A204.1 (cell line): ENCODE measurements around the gene AGO4.
A peak's percentile ranks its signal among the peaks of the same experiment; 100 is the strongest.
"Not testable (repeated sequence)": the region's sequence is repeated elsewhere in the genome, so short reads cannot be mapped to it uniquely, and the experiment has no call there.

Experiments used
- FAIRE-seq: peaks from 2 replicates; lab custom pipeline; 2012; peaks lifted over from hg19 to GRCh38; lab: Jason Lieb, UNC

AGO4 gene

GRCh38 chr1:35807614-35808449 is at the start of gene AGO4:
Gene AGO4, plus strand, starts transcription at chr1:35808016. Its CDS starts 401 bp downstream, at chr1:35808417.
- FAIRE-seq = no peak

GRCh38 chr1:35762141-35762540 is 45.7 kb upstream of the AGO4 start:
- FAIRE-seq = no peak

GRCh38 chr1:35763201-35763600 is 44.6 kb upstream of the AGO4 start:
- peak; percentile 14 for FAIRE-seq

- no peak for FAIRE-seq
These were observed 43.5 kb upstream of the AGO4 start for GRCh38 chr1:35764283-35764682.

GRCh38 chr1:35768350-35769187 is 39.2 kb upstream of the AGO4 start:
- FAIRE-seq = no peak

GRCh38 chr1:35769188-35769758 is 38.5 kb upstream of the AGO4 start:
- FAIRE-seq = no peak

- no peak for FAIRE-seq
These were observed 34.1 kb upstream of the AGO4 start for GRCh38 chr1:35773711-35774110.

GRCh38 chr1:35776172-35776571 is 31.6 kb upstream of the AGO4 start:
- not testable (repeated sequence) for FAIRE-seq

- no peak for FAIRE-seq
These were observed 30.7 kb upstream of the AGO4 start for GRCh38 chr1:35777109-35777508.

- FAIRE-seq = no peak
These were observed 24.7 kb upstream of the AGO4 start for GRCh38 chr1:35783055-35783583.

GRCh38 chr1:35784364-35784763 is 23.5 kb upstream of the AGO4 start:
- FAIRE-seq = not testable (repeated sequence)

GRCh38 chr1:35788139-35788538 is 19.7 kb upstream of the AGO4 start:
- FAIRE-seq = no peak

- FAIRE-seq = no peak
These were observed 17.1 kb upstream of the AGO4 start for GRCh38 chr1:35790670-35791069.

GRCh38 chr1:35795295-35795694 is 12.5 kb upstream of the AGO4 start:
- FAIRE-seq = no peak

- no peak for FAIRE-seq
These were observed 10.4 kb upstream of the AGO4 start for GRCh38 chr1:35797380-35797779.

- FAIRE-seq = not testable (repeated sequence)
These were observed 9.8 kb upstream of the AGO4 start for GRCh38 chr1:35798019-35798418.

GRCh38 chr1:35800167-35800887 is 7.5 kb upstream of the AGO4 start:
- not testable (repeated sequence) for FAIRE-seq

GRCh38 chr1:35808450-35809113 is 766 bp downstream of the AGO4 start:
- no peak for FAIRE-seq

- FAIRE-seq = no peak
These were observed 1.6 kb downstream of the AGO4 start for GRCh38 chr1:35809114-35810095.
